Naive thymus-derived CD4-positive, alpha-beta T cell (primary cell): ENCODE results near the gene CISD1. TPM values are rescaled to one million over a fixed set of nuclear protein-coding genes. Genes with fewer than 3 reads are reported as not detected.

Experiments
- ATAC-seq: fragments of 150-1000 bp; cut with Tn5 transposase; 2 replicates; pipeline ENCODE4 v1.10.0; 2021; ENCODE audit warnings: mild to moderate bottlenecking, moderate library complexity
- CTCF ChIA-PET: fragments of 350-600 bp; sonication (Branson Sonifier 250); formaldehyde crosslinking; loops from one replicate; lab custom pipeline; 2021; ENCODE audit warnings: antibody characterized with exemption; lab: Charles Lee
- POLR2A ChIA-PET: fragments of 350-600 bp; sonication (Branson Sonifier 250); formaldehyde crosslinking; loops from one replicate; lab custom pipeline; 2021; ENCODE audit warnings: antibody characterized with exemption, inconsistent platforms; lab: Charles Lee
- DNase-seq, 9 donors: peaks; one replicate each; pipeline versions ENCODE4 v3.0.0 to v3.0.0-alpha.2; 2020 to 2022; ENCODE audit warnings: mixed read lengths in 1 of 9
- H3K27ac ChIP-seq: one replicate; pipeline ENCODE4 v1.7.0; 2013; ENCODE audit warnings: mild to moderate bottlenecking, low read depth, low read length, moderate library complexity
- H3K27me3 ChIP-seq, 2 donors: one replicate each; pipeline ENCODE4 v1.7.0; 2013; ENCODE audit warnings: low read length in 2 of 2, mild to moderate bottlenecking in 2 of 2, moderate library complexity in 2 of 2; ENCODE audit not compliant: control insufficient read depth in 2 of 2, insufficient read depth in 2 of 2
- H3K36me3 ChIP-seq, 3 experiments: 1 replicate in 2 of 3; 2 replicates in 1 of 3; pipeline ENCODE4 v1.7.0; 2013; ENCODE audit warnings: low read length in 3 of 3, mild to moderate bottlenecking in 3 of 3, moderate library complexity in 1 of 3; ENCODE audit not compliant: insufficient read depth in 3 of 3, control insufficient read depth in 2 of 3
- H3K4me1 ChIP-seq, 2 donors: one replicate each; pipeline ENCODE4 v1.7.0; 2013; ENCODE audit warnings: low read length in 2 of 2, mild to moderate bottlenecking in 2 of 2, moderate library complexity in 1 of 2; ENCODE audit not compliant: control insufficient read depth in 2 of 2, insufficient read depth in 2 of 2
- H3K4me3 ChIP-seq: 2 replicates; pipeline ENCODE4 v1.7.0; 2013; ENCODE audit warnings: mild to moderate bottlenecking, low read length
- H3K9me3 ChIP-seq, 3 experiments: 1 replicate in 2 of 3; 2 replicates in 1 of 3; pipeline ENCODE4 v1.7.0; 2013; ENCODE audit warnings: low read length in 3 of 3; ENCODE audit not compliant: control insufficient read depth in 2 of 3
- H3K27ac Mint-ChIP-seq, 9 donors: one replicate each; pipeline ENCODE4 v1.8.0; 2020 to 2022; ENCODE audit warnings: mixed read lengths in 9 of 9, mild to moderate bottlenecking in 8 of 9, moderate library complexity in 5 of 9, inconsistent platforms in 2 of 9
- H3K27me3 Mint-ChIP-seq, 5 donors: one replicate each; pipeline ENCODE4 v1.8.0; 2021 to 2022; ENCODE audit warnings: mixed read lengths in 5 of 5, mild to moderate bottlenecking in 1 of 5
- H3K36me3 Mint-ChIP-seq, 5 donors: one replicate each; pipeline ENCODE4 v1.8.0; 2020 to 2022; ENCODE audit warnings: mixed read lengths in 5 of 5, mild to moderate bottlenecking in 3 of 5, inconsistent platforms in 1 of 5
- H3K4me1 Mint-ChIP-seq, 7 donors: one replicate each; pipeline ENCODE4 v1.8.0; 2020 to 2022; ENCODE audit warnings: mixed read lengths in 7 of 7, mild to moderate bottlenecking in 3 of 7, inconsistent platforms in 1 of 7
- H3K4me3 Mint-ChIP-seq, 10 donors: one replicate each; pipeline ENCODE4 v1.8.0; 2020 to 2022; ENCODE audit warnings: mild to moderate bottlenecking in 10 of 10, mixed read lengths in 10 of 10, moderate library complexity in 6 of 10, inconsistent platforms in 2 of 10
- H3K9me3 Mint-ChIP-seq, 11 donors: one replicate each; pipeline ENCODE4 v1.8.0; 2020 to 2022; ENCODE audit warnings: mixed read lengths in 11 of 11, mild to moderate bottlenecking in 4 of 11, inconsistent platforms in 1 of 11, moderate library complexity in 1 of 11
- intact Hi-C, 2 donors: fragments of 100-400 bp; cut with micrococcal nuclease; formaldehyde crosslinking; loops; one replicate each; pipeline ENCODE4 v1.15.1; 2023
- polyA plus RNA-seq, 2 donors: library from polyadenylated mRNA; unstranded; fragments of 300-500 nt; fragmentation: Illumina TruSeq; gene quantifications; one replicate each; pipeline ENCODE4 v1.2.3, GENCODE V29; 2021
- total RNA-seq, 6 experiments: library from RNA in 5 of 6; stranded (reverse) in 5 of 6; gene quantifications; 1 replicate in 5 of 6; 2 replicates in 1 of 6; pipeline ENCODE4 v1.2.3 and lab custom pipeline; 2021 to 2026

CISD1 gene
- total and polyA plus RNA-seq, 7 experiments from 2014 or later: 5.1 to 60.4 (median 15.5) TPM

DNA sequence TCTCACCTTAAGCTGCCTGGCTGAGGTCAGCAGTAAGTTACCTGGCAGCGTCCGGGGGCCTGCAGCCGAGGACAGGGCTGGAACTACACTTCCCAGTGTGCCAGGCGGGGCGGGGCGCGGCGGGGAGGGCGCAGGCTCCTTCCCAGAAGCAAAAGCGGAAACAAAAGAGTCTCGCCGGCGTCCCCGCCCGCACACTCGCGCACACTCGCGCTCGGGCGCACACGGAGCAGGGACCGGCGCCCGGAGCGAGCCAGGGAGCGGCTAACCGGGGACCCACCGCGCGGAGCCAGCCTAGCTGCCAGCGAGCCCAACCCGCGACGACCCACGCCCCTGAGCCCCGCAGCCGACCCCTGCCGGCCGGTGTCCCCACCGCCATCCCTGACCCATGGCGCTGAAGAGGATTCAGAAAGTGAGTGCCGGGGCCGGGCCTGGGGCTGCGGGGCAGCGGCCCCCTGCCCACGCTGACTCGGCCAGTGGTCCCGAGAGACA, 65.9 kb downstream of the CISD1 start, which contains the start of gene UBE2D1:
Gene UBE2D1 (plus strand): TSS at position 190 of the 489 bp plus-strand sequence. CDS start 196 bp downstream, at position 386.
- ChIA-PET POLR2A (interaction anchor here (1.0 to 2.0 kb wide), 3 partner anchors 11 to 55 kb away, joined by 3 to 30 read pairs (median 4); partner anchors contain the start of gene TFAM), CTCF (interaction anchor here (0.7 to 1.2 kb wide), 3 partner anchors 49 to 152 kb away, joined by 3 to 4 read pairs (median 3); no protein-coding TSS in a partner anchor)
- H3K4me3 Mint-ChIP-seq: peak within 1 kb of the TSS; percentile 88 to 98 (median 96)

DNA sequence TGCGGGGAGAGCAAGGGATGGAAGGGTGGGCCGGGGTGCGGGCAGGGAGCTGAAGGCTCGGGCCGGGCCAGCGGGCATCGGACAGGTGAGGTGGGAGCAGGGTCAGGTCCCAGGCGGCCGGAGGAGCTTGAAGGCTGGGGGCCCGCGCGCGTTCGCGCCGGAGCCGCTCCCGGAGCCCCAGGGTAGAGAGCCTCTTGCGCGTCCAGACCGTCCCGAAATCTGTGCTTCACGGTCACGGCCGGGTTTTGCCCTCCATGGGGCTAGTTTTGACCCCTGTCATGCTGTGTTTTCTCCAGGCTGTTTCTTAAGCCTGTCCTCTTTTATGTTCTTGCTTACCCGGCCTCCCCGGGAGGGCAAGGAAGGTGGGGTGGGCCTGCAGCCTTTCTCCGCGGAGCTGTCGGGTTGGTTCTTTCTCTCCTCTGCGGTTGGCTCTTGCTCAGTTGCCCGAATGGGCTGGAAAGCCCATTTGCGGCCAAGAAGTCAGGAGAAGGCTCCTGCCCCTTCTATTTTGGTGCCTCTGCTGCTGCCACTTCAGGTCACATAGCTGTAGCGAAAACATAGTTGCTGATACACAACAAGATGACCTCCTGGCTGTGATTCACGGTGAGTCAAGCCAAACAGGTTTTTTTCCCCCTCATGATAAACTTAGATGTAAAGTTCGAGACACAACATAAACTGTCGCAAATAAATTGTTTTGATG, 66.5 kb downstream of the CISD1 start:
- peak in 6 of 9 donors; percentile 3 to 21 (median 12) for DNase-seq
- Mint-ChIP-seq H3K27ac (peak overlapping the region; percentile 77 to 96 (median 87)), H3K4me3 (peak overlapping the region; percentile 88 to 98 (median 96)), H3K4me1 (peaks cover 25 to 48% (median 44%) of the 10 kb centered on the region in 7 donors), H3K27me3 (peaks cover 0 to 7% (median under 1%) of the 10 kb centered on the region in 5 donors), H3K9me3 (peaks cover 0 to 2% (median 0%) of the 10 kb centered on the region in 11 donors), H3K36me3 (peaks cover 0 to 10% (median 3%) of the 10 kb centered on the region in 5 donors)
- Histone ChIP-seq H3K27ac (peak overlapping the region; percentile 78), H3K4me3 (peak overlapping the region; percentile 71), H3K4me1 (peaks cover 0 to 15% of the 10 kb centered on the region in 2 donors), H3K9me3 (no peaks in the 10 kb centered on the region), H3K27me3 (no peaks in the 10 kb centered on the region), H3K36me3 (peaks cover 0 to 7% (median 0%) of the 10 kb centered on the region in 3 experiments)
- ATAC-seq: peak; percentile 39
- ChIA-PET CTCF (interaction anchor here (0.6 to 1.2 kb wide), 2 partner anchors 34 to 49 kb away, joined by 3 to 4 read pairs; no protein-coding TSS in a partner anchor), POLR2A (interaction anchor here (1.0 to 2.0 kb wide), 3 partner anchors 10 to 55 kb away, joined by 3 to 30 read pairs (median 4); partner anchors contain the start of gene TFAM)
- intact Hi-C loops: loop anchor here (2.0 to 10.0 kb wide), 3 partner anchors 13 to 1971 kb away; partner anchors contain the start of genes CCDC6 (in 1 of the 2) and ZWINT (in 1 of the 2)

More for the DNA sequence above, 65.9 kb downstream of the CISD1 start, which contains the start of gene UBE2D1:
- Mint-ChIP-seq H3K27ac (peak within 1 kb of the TSS; percentile 77 to 96 (median 87)), H3K9me3 (peaks cover 0 to 2% (median 0%) of the 10 kb centered on the region in 11 donors), H3K27me3 (peaks cover 0 to 7% (median 4%) of the 10 kb centered on the region in 5 donors), H3K36me3 (peaks cover 0 to 10% (median 3%) of the 10 kb centered on the region in 5 donors), H3K4me1 (peaks cover 25 to 44% (median 38%) of the 10 kb centered on the region in 7 donors)
- ATAC-seq (peak; percentile 98), DNase-seq (peak; percentile 60 to 84 (median 74))
- intact Hi-C loops: loop anchor here (1.0 to 10.0 kb wide), 8 partner anchors 14 to 1970 kb away; partner anchors contain the start of genes TFAM (in 2 of the 2), CCDC6 (in 1 of the 2), CISD1 (in 1 of the 2) and ZWINT (in 1 of the 2)
- H3K36me3 ChIP-seq: peaks cover 0 to 7% (median 0%) of the 10 kb centered on the region in 3 experiments
- H3K27ac ChIP-seq: peak within 1 kb of the TSS; percentile 78
- peaks cover 0 to 15% of the 10 kb centered on the region in 2 donors for H3K4me1 ChIP-seq
- no peaks in the 10 kb centered on the region for H3K27me3 ChIP-seq
- peak within 1 kb of the TSS; percentile 71 for H3K4me3 ChIP-seq
- H3K9me3 ChIP-seq: no peaks in the 10 kb centered on the region

- H3K4me1 Mint-ChIP-seq: peaks cover 30 to 56% (median 52%) of the 10 kb centered on the region in 7 donors
- peaks cover 0 to 2% (median 0%) of the 10 kb centered on the region in 11 donors for H3K9me3 Mint-ChIP-seq
- ChIA-PET CTCF (no interaction called here), POLR2A (no interaction called here)
- DNase-seq (no peak), ATAC-seq (no peak)
- peak overlapping the region; percentile 88 to 98 (median 96) for H3K4me3 Mint-ChIP-seq
- Histone ChIP-seq H3K9me3 (no peaks in the 10 kb centered on the region), H3K27me3 (no peaks in the 10 kb centered on the region), H3K27ac (no peak overlapping the region), H3K4me3 (no peak overlapping the region), H3K4me1 (peaks cover 0 to 15% of the 10 kb centered on the region in 2 donors), H3K36me3 (peaks cover 0 to 7% (median 0%) of the 10 kb centered on the region in 3 experiments)
- H3K27ac Mint-ChIP-seq: peak overlapping the region in 6 of 9 donors; percentile 78 to 90 (median 84)
- peaks cover 0 to 6% (median 0%) of the 10 kb centered on the region in 5 donors for H3K27me3 Mint-ChIP-seq
- H3K36me3 Mint-ChIP-seq: peaks cover 0 to 10% (median 3%) of the 10 kb centered on the region in 5 donors
- intact Hi-C loops: loop anchor here in 1 of 2 donors (10.0 kb wide), 1 partner anchor 1971 kb away; the partner anchor contains the start of gene ZWINT
Observed at GRCh38 chr10:58336242-58336641, 67.3 kb downstream of the CISD1 start.

Other genes starting within 250 kb of the CISD1 start
- 1 to 10 TPM; 3.7 to 6.4 (median 6.1) TPM for gene IPMK, start 1.3 kb upstream of the CISD1 start, total RNA-seq
- 1 to 10 TPM; 1.6 to 1.8 TPM for gene IPMK, start 1.3 kb upstream of the CISD1 start, polyA plus RNA-seq
- gene UBE2D1, start 65.8 kb downstream of the CISD1 start, total RNA-seq: 10 to 100 TPM; 11.3 to 23.8 (median 12.8) TPM
- gene UBE2D1, start 65.8 kb downstream of the CISD1 start, polyA plus RNA-seq: 10 to 100 TPM; 12.3 to 19.2 TPM
- 10 to 100 TPM; 33.1 to 63.2 (median 44.8) TPM for gene TFAM, start 116.2 kb downstream of the CISD1 start, total RNA-seq
- gene TFAM, start 116.2 kb downstream of the CISD1 start, polyA plus RNA-seq: 10 to 100 TPM; 43.5 to 52.7 TPM
- under 1 TPM in 2 of 5 experiments, not detected in 3; 0.05 to 0.10 TPM for gene BICC1, start 243.7 kb downstream of the CISD1 start, total RNA-seq
- gene BICC1, start 243.7 kb downstream of the CISD1 start, polyA plus RNA-seq: not detected